H9 (cell line): ENCODE measurements around the gene SUPT6H. TPM values are rescaled to one million over a fixed set of nuclear protein-coding genes. Genes with fewer than 3 reads are reported as not detected.

Source experiments
- DNase-seq: peaks from one replicate; pipeline ENCODE4 v3.0.0-alpha.2; 2017
- H2AFZ ChIP-seq: one replicate; pipeline ENCODE4 v1.6.1; 2013; ENCODE audit warnings: mild to moderate bottlenecking, low read length, control low read depth, moderate library complexity
- H2AK5ac ChIP-seq: 2 replicates; pipeline ENCODE4 v1.6.1; 2013; ENCODE audit warnings: low read length, control low read depth, mixed read lengths; ENCODE audit not compliant: insufficient read length
- H2BK120ac ChIP-seq: one replicate; pipeline ENCODE4 v1.6.1; 2013; ENCODE audit warnings: low read depth, mild to moderate bottlenecking, low read length, control low read depth, inconsistent platforms; ENCODE audit not compliant: poor library complexity, severe bottlenecking
- H2BK12ac ChIP-seq: 2 replicates; pipeline ENCODE4 v1.6.1; 2013; ENCODE audit warnings: low read length, control low read depth, mixed read lengths, low read depth; ENCODE audit not compliant: insufficient read length
- H2BK15ac ChIP-seq: 2 replicates; pipeline ENCODE4 v1.6.1; 2013; ENCODE audit warnings: low read depth, low read length, control low read depth
- H2BK20ac ChIP-seq: one replicate; pipeline ENCODE4 v1.6.1; 2013; ENCODE audit warnings: low read depth, mild to moderate bottlenecking, low read length, control low read depth, inconsistent platforms; ENCODE audit not compliant: poor library complexity, severe bottlenecking
- H2BK5ac ChIP-seq: 2 replicates; pipeline ENCODE4 v1.6.1; 2013; ENCODE audit warnings: low read length, control low read depth, mixed read lengths; ENCODE audit not compliant: insufficient read length
- H3K14ac ChIP-seq: 2 replicates; pipeline ENCODE4 v1.6.1; 2013; ENCODE audit warnings: low read length, control low read depth; ENCODE audit not compliant: insufficient read depth
- H3K18ac ChIP-seq: 2 replicates; pipeline ENCODE4 v1.6.1; 2013; ENCODE audit warnings: low read depth, mild to moderate bottlenecking, mixed read lengths, low read length, control low read depth; ENCODE audit not compliant: insufficient read length
- H3K23ac ChIP-seq: 2 replicates; pipeline ENCODE4 v1.6.1; 2013; ENCODE audit warnings: low read length, control low read depth, mixed read lengths, low read depth; ENCODE audit not compliant: insufficient read length
- H3K23me2 ChIP-seq: 2 replicates; pipeline ENCODE4 v1.6.1; 2013; ENCODE audit warnings: low read depth, mild to moderate bottlenecking, mixed read lengths, low read length, control low read depth; ENCODE audit not compliant: insufficient read length, poor library complexity, severe bottlenecking
- H3K27ac ChIP-seq: 2 replicates; pipeline ENCODE4 v1.5.1; 2013; ENCODE audit warnings: low read length, control low read depth, mixed read lengths, low read depth; ENCODE audit not compliant: insufficient read length
- H3K27me3 ChIP-seq: 2 replicates; pipeline ENCODE4 v1.6.1; 2013; ENCODE audit warnings: low read length, control low read depth, inconsistent platforms; ENCODE audit not compliant: insufficient read depth
- H3K4ac ChIP-seq: 2 replicates; pipeline ENCODE4 v1.6.1; 2013; ENCODE audit warnings: low read depth, mild to moderate bottlenecking, control low read depth, inconsistent platforms, low read length, moderate library complexity
- H3K4me1 ChIP-seq: 2 replicates; pipeline ENCODE4 v1.6.1; 2013; ENCODE audit warnings: low read length, control low read depth, inconsistent platforms; ENCODE audit not compliant: insufficient read depth
- H3K4me2 ChIP-seq: 2 replicates; pipeline ENCODE4 v1.6.1; 2013; ENCODE audit warnings: low read length, control low read depth, mixed read lengths; ENCODE audit not compliant: insufficient read length, insufficient read depth
- H3K56ac ChIP-seq: 2 replicates; pipeline ENCODE4 v1.6.1; 2013; ENCODE audit warnings: low read depth, mild to moderate bottlenecking, mixed read lengths, low read length, control low read depth; ENCODE audit not compliant: insufficient read length
- H3K79me1 ChIP-seq: 2 replicates; pipeline ENCODE4 v1.6.1; 2013; ENCODE audit warnings: low read depth, mild to moderate bottlenecking, moderate library complexity, low read length, control low read depth, inconsistent platforms; ENCODE audit not compliant: insufficient read depth, poor library complexity, severe bottlenecking
- H3K79me2 ChIP-seq: 2 replicates; pipeline ENCODE4 v1.6.1; 2013; ENCODE audit warnings: low read length, control low read depth, inconsistent platforms; ENCODE audit not compliant: insufficient read depth
- H3K9ac ChIP-seq: 2 replicates; pipeline ENCODE4 v1.6.1; 2013; ENCODE audit warnings: low read length, control low read depth, mixed read lengths; ENCODE audit not compliant: insufficient read length; ENCODE audit errors: extremely low read depth
- H3K9me3 ChIP-seq: one replicate; pipeline ENCODE4 v1.6.1; 2013; ENCODE audit warnings: low read depth, low read length, inconsistent platforms; ENCODE audit not compliant: control insufficient read depth
- H3T11ph ChIP-seq: one replicate; pipeline ENCODE4 v1.6.1; 2013; ENCODE audit warnings: mild to moderate bottlenecking, low read length, control low read depth, inconsistent platforms
- H4K20me1 ChIP-seq: one replicate; pipeline ENCODE4 v1.6.1; 2013; ENCODE audit not compliant: control insufficient read depth, insufficient read length, insufficient read depth
- H4K5ac ChIP-seq: 2 replicates; pipeline ENCODE4 v1.6.1; 2013; ENCODE audit warnings: low read depth, mild to moderate bottlenecking, mixed read lengths, low read length, control low read depth; ENCODE audit not compliant: insufficient read length
- H4K8ac ChIP-seq: replicated peaks from 2 replicates; pipeline ENCODE4 v1.6.1; 2013; ENCODE audit warnings: low read length, control low read depth, mixed read lengths, low read depth; ENCODE audit not compliant: insufficient read length
- H4K91ac ChIP-seq: 2 replicates; pipeline ENCODE4 v1.6.1; 2013; ENCODE audit warnings: low read depth, mild to moderate bottlenecking, moderate library complexity, mixed read lengths, low read length, control low read depth; ENCODE audit not compliant: insufficient read length
- H3K27ac Mint-ChIP-seq, 3 experiments: 2 replicates in 2 of 3; 3 replicates in 1 of 3; pipeline ENCODE4 v1.8.0; 2020 to 2021; ENCODE audit warnings: mixed read lengths in 3 of 3, mild to moderate bottlenecking in 1 of 3, moderate library complexity in 1 of 3
- H3K27me3 Mint-ChIP-seq: 2 replicates; pipeline ENCODE4 v1.8.0; 2021; ENCODE audit warnings: low read depth, mild to moderate bottlenecking, moderate library complexity, mixed read lengths
- H3K36me3 Mint-ChIP-seq, 3 experiments: 2 replicates in 2 of 3; 3 replicates in 1 of 3; pipeline ENCODE4 v1.8.0; 2020 to 2021; ENCODE audit warnings: low read depth in 3 of 3, mixed read lengths in 3 of 3; ENCODE audit not compliant: insufficient read depth in 1 of 3
- H3K4me1 Mint-ChIP-seq, 2 experiments: 2 replicates each; pipeline ENCODE4 v1.8.0; 2020; ENCODE audit warnings: mixed read lengths in 2 of 2
- H3K4me3 Mint-ChIP-seq, 2 experiments: 2 replicates in 1 of 2; 3 replicates in 1 of 2; pipeline ENCODE4 v1.8.0; 2020 to 2021; ENCODE audit warnings: mild to moderate bottlenecking in 2 of 2, mixed read lengths in 2 of 2, moderate library complexity in 1 of 2
- H3K9me3 Mint-ChIP-seq, 2 experiments: 2 replicates in 1 of 2; 3 replicates in 1 of 2; pipeline ENCODE4 v1.8.0; 2020; ENCODE audit warnings: mild to moderate bottlenecking in 2 of 2, mixed read lengths in 2 of 2, moderate library complexity in 1 of 2
- CTCF ChIP-seq: fragments of 200-600 bp; sonication (generic); conservative IDR thresholded peaks from 3 replicates; pipeline ENCODE4 v1.8.0; 2021; ENCODE audit warnings: antibody characterized with exemption, mild to moderate bottlenecking
- WGBS: extraction: QIAGEN DNeasy Blood & Tissue Kit; methylation state at CpG from one replicate; pipeline ENCODE4 v1.1.7; 2013; ENCODE audit warnings: missing lambda C conversion rate, low lambda C conversion rate, mixed read lengths; ENCODE audit not compliant: insufficient read length; ENCODE audit errors: extremely low coverage; 5-methylcytosine and 5-hydroxymethylcytosine counted together
- total RNA-seq: library from RNA; stranded (reverse); gene quantifications from 2 replicates; pipeline ENCODE4 v1.2.1, GENCODE V29; 2021

The SUPT6H gene
- total RNA-seq, 1 experiment from 2014 or later, result 85.8 TPM

- DNase-seq, result peak; percentile 97
- Histone ChIP-seq H4K5ac (no peak overlapping the region), H2AFZ (no peak overlapping the region), H3K14ac (no peak overlapping the region), H2AK5ac (no peak overlapping the region), H4K20me1 (no peaks in the 10 kb centered on the region), H4K91ac (no peak overlapping the region), H3K9me3 (no peaks in the 10 kb centered on the region), H3K27ac (no peak overlapping the region), H3K27me3 (no peaks in the 10 kb centered on the region), H2BK20ac (no peak overlapping the region), H4K8ac (no peak overlapping the region), H3K23me2 (peaks cover 3% of the 10 kb centered on the region), H3K4ac (no peak overlapping the region), H3K4me1 (peaks cover 5% of the 10 kb centered on the region; the same call in 1 of the 2 replicates), H3K79me1 (no peaks in the 10 kb centered on the region), H2BK120ac (no peak overlapping the region), H2BK5ac (no peak overlapping the region), H3K9ac (no peak overlapping the region), H3K56ac (no peak overlapping the region), H3K79me2 (peaks cover 8% of the 10 kb centered on the region; the same call in 1 of the 2 replicates), H3T11ph (no peak overlapping the region), H3K23ac (no peak overlapping the region), H2BK15ac (no peak overlapping the region), H3K4me2 (no peak overlapping the region), H2BK12ac (no peak overlapping the region), H3K18ac (no peak overlapping the region)
- peaks cover 41 to 71% (median 47%) of the 10 kb centered on the region in 3 experiments for H3K36me3 Mint-ChIP-seq
- TF ChIP-seq CTCF, result peak; percentile 99
- WGBS, result no CpG with 5 or more reads among the region's 20 CpGs
- H3K27ac Mint-ChIP-seq, result peak overlapping the region; percentile 48 to 87 (median 53); a peak in 4 of 7 replicates
- no peaks in the 10 kb centered on the region for H3K9me3 Mint-ChIP-seq
- peaks cover 14 to 31% of the 10 kb centered on the region in 2 experiments for H3K4me1 Mint-ChIP-seq
- H3K27me3 Mint-ChIP-seq, result no peaks in the 10 kb centered on the region; the same call in none of the 2 replicates
- peak overlapping the region in 1 of 2 experiments; percentile 35; a peak in 2 of 5 replicates for H3K4me3 Mint-ChIP-seq
These were observed 88.4 kb downstream of the SUPT6H start for GRCh38 chr17:28750178-28751047.
